Neural progenitor cell (in vitro differentiated cells): ENCODE data around the gene LRIT1.

ENCODE experiments used
- CTCF ChIP-seq: fragments of 200-600 bp; sonication (generic); IDR thresholded peaks from 2 replicates; pipeline ENCODE4 v1.5.1; 2017; ENCODE audit warnings: antibody characterized with exemption, mild to moderate bottlenecking
- EZH2 ChIP-seq: fragments of 200-600 bp; sonication (generic); IDR thresholded peaks from 2 replicates; pipeline ENCODE4 v1.6.1; 2017; ENCODE audit warnings: antibody characterized with exemption, mild to moderate bottlenecking, moderate library complexity
- EZH2phosphoT487 ChIP-seq: fragments of 200-600 bp; sonication (generic); IDR thresholded peaks from 2 replicates; pipeline ENCODE4 v1.6.1; 2017; ENCODE audit warnings: antibody characterized with exemption

- TF ChIP-seq CTCF (no peak), EZH2 (no peak), EZH2phosphoT487 (no peak)
Measured at GRCh38 chr10:84262190-84262956, 21.0 kb upstream of the LRIT1 start.
